K562 (cell line): Measurements from ENCODE around the gene STEAP3. TPM values are rescaled to one million over a fixed set of nuclear protein-coding genes. Genes with fewer than 3 reads are reported as not detected.

Source experiments
- WHSC1 ChIP-seq: IDR thresholded peaks from one replicate; pipeline ENCODE4 v1.6.1; 2012; ENCODE audit warnings: low read length, control low read depth, inconsistent platforms
- polyA plus RNA-seq, 8 experiments: library from polyadenylated mRNA; depleted of rRNA in 4 of 8; stranded (reverse) in 5 of 8; unstranded in 3 of 8; fragments of >200 nt; fragmentation: Nextera tagmentation in 2 of 8; fragmentation: Illumina TruSeq in 1 of 8; extraction: Ambion mirVana in 2 of 8; extraction: Trizol in 1 of 8; gene quantifications; 2 replicates each; pipeline versions ENCODE4 v1.2.1 to v1.2.3, GENCODE V29; 2011 to 2014; ENCODE audit warnings: inconsistent platforms in 1 of 8, missing spikeins in 1 of 8
- total RNA-seq, 7 experiments: library from RNA; depleted of rRNA in 6 of 7; stranded (reverse); fragments of >200 nt in 6 of 7; fragmentation: Illumina TruSeq in 2 of 7; extraction: Trizol in 2 of 7; gene quantifications; 2 replicates each; pipeline versions ENCODE4 v1.2.1 to v1.2.3, GENCODE V29; 2011 to 2021; ENCODE audit warnings: low replicate concordance in 1 of 7
- TF ChIP-seq, protein P1 (sequence below): fragments of 200-600 bp; sonication (generic); IDR thresholded peaks from one replicate; pipeline ENCODE4 v1.6.1; 2012; ENCODE audit warnings: mild to moderate bottlenecking, low read depth, low read length, inconsistent platforms

The STEAP3 gene
- total and polyA plus RNA-seq, 9 of the 15 experiments (the other 6 are each of a cell fraction or from before 2014, with no cell fraction given), result 1.8 to 31.6 (median 9.0) TPM

DNA sequence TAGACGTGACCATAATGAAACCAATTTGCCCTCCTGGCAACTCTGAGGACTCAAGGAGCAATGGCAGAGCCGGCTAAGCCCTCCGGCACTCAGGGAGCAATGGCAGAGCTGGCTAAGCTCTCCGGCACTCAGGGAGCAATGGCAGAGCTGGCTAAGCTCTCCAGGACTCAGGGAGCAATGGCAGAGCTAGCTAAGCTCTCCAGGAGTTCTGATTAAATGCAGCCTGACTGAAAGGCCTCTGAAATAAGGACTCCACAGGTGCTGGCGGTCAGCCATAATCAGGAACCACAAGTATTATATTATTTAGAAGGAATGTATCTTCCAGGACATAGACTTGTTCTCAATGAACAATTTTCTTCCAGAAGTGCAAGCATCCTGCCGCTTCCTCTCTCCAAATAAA lies 77.8 kb downstream of the STEAP3 start (continued):
- TF ChIP-seq, protein P1, sequence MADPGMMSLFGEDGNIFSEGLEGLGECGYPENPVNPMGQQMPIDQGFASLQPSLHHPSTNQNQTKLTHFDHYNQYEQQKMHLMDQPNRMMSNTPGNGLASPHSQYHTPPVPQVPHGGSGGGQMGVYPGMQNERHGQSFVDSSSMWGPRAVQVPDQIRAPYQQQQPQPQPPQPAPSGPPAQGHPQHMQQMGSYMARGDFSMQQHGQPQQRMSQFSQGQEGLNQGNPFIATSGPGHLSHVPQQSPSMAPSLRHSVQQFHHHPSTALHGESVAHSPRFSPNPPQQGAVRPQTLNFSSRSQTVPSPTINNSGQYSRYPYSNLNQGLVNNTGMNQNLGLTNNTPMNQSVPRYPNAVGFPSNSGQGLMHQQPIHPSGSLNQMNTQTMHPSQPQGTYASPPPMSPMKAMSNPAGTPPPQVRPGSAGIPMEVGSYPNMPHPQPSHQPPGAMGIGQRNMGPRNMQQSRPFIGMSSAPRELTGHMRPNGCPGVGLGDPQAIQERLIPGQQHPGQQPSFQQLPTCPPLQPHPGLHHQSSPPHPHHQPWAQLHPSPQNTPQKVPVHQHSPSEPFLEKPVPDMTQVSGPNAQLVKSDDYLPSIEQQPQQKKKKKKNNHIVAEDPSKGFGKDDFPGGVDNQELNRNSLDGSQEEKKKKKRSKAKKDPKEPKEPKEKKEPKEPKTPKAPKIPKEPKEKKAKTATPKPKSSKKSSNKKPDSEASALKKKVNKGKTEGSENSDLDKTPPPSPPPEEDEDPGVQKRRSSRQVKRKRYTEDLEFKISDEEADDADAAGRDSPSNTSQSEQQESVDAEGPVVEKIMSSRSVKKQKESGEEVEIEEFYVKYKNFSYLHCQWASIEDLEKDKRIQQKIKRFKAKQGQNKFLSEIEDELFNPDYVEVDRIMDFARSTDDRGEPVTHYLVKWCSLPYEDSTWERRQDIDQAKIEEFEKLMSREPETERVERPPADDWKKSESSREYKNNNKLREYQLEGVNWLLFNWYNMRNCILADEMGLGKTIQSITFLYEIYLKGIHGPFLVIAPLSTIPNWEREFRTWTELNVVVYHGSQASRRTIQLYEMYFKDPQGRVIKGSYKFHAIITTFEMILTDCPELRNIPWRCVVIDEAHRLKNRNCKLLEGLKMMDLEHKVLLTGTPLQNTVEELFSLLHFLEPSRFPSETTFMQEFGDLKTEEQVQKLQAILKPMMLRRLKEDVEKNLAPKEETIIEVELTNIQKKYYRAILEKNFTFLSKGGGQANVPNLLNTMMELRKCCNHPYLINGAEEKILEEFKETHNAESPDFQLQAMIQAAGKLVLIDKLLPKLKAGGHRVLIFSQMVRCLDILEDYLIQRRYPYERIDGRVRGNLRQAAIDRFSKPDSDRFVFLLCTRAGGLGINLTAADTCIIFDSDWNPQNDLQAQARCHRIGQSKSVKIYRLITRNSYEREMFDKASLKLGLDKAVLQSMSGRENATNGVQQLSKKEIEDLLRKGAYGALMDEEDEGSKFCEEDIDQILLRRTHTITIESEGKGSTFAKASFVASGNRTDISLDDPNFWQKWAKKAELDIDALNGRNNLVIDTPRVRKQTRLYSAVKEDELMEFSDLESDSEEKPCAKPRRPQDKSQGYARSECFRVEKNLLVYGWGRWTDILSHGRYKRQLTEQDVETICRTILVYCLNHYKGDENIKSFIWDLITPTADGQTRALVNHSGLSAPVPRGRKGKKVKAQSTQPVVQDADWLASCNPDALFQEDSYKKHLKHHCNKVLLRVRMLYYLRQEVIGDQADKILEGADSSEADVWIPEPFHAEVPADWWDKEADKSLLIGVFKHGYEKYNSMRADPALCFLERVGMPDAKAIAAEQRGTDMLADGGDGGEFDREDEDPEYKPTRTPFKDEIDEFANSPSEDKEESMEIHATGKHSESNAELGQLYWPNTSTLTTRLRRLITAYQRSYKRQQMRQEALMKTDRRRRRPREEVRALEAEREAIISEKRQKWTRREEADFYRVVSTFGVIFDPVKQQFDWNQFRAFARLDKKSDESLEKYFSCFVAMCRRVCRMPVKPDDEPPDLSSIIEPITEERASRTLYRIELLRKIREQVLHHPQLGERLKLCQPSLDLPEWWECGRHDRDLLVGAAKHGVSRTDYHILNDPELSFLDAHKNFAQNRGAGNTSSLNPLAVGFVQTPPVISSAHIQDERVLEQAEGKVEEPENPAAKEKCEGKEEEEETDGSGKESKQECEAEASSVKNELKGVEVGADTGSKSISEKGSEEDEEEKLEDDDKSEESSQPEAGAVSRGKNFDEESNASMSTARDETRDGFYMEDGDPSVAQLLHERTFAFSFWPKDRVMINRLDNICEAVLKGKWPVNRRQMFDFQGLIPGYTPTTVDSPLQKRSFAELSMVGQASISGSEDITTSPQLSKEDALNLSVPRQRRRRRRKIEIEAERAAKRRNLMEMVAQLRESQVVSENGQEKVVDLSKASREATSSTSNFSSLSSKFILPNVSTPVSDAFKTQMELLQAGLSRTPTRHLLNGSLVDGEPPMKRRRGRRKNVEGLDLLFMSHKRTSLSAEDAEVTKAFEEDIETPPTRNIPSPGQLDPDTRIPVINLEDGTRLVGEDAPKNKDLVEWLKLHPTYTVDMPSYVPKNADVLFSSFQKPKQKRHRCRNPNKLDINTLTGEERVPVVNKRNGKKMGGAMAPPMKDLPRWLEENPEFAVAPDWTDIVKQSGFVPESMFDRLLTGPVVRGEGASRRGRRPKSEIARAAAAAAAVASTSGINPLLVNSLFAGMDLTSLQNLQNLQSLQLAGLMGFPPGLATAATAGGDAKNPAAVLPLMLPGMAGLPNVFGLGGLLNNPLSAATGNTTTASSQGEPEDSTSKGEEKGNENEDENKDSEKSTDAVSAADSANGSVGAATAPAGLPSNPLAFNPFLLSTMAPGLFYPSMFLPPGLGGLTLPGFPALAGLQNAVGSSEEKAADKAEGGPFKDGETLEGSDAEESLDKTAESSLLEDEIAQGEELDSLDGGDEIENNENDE, result no peak
- TF ChIP-seq WHSC1, result no peak
- TF ChIP-seq, all 486 proteins: peak for 0
